ENCODE results near the gene KCNIP1. TPM values are rescaled to one million over a fixed set of nuclear protein-coding genes. Genes with fewer than 3 reads are reported as not detected.

The KCNIP1 gene
- total and polyA plus RNA-seq, 8 donors = 0.20 to 0.73 (median 0.31) TPM; not detected in 3

- no peak overlapping the region for H3K4me3 ChIP-seq
- TF ChIP-seq CTCF (IDR thresholded peaks at IDR 0.05) (no peak), POLR2AphosphoS5 (IDR thresholded peaks at IDR 0.05) (no peak), EP300 (IDR thresholded peaks at IDR 0.05) (no peak), POLR2A (IDR thresholded peaks at IDR 0.05) (no peak)
- no peaks in the 10 kb centered on the region for H3K9me3 ChIP-seq
- H3K27ac ChIP-seq = no peak overlapping the region
- H3K36me3 ChIP-seq = no peaks in the 10 kb centered on the region
- peaks cover 0 to 13% (median 5%) of the 10 kb centered on the region in 4 donors for H3K4me1 ChIP-seq
- 75 to 82% (median 81%) methylated on average over 5 of the region's 5 CpGs for WGBS, 5 donors
- peaks cover 0 to 9% (median 0%) of the 10 kb centered on the region in 3 donors for H3K27me3 ChIP-seq
- intact Hi-C loops (cut with DNase I; ENCODE audit: low total_unique reads) = no loop called here
- peak in 1 of 2 donors; percentile 43 for DNase-seq
Measured at GRCh38 chr5:170519549-170519948, 15.7 kb downstream of the KCNIP1 start.

- 60 to 77% (median 70%) methylated on average over 6 of the region's 6 CpGs for WGBS, 5 donors
- intact Hi-C loops (cut with DNase I; ENCODE audit: low total_unique reads) = no loop called here
- DNase-seq = peak in 1 of 2 donors; percentile 73
- Histone ChIP-seq H3K9me3 (no peaks in the 10 kb centered on the region), H3K27me3 (peaks cover 0 to 9% (median 0%) of the 10 kb centered on the region in 3 donors), H3K4me1 (peaks cover 0 to 13% (median 5%) of the 10 kb centered on the region in 4 donors), H3K36me3 (no peaks in the 10 kb centered on the region), H3K4me3 (no peak overlapping the region), H3K27ac (no peak overlapping the region)
- TF ChIP-seq POLR2A (IDR thresholded peaks at IDR 0.05) (no peak), POLR2AphosphoS5 (IDR thresholded peaks at IDR 0.05) (no peak), CTCF (IDR thresholded peaks at IDR 0.05) (no peak), EP300 (IDR thresholded peaks at IDR 0.05) (no peak)
Measured at GRCh38 chr5:170520372-170520771, 16.6 kb downstream of the KCNIP1 start.

- Histone ChIP-seq H3K4me1 (peaks cover 0 to 13% (median 5%) of the 10 kb centered on the region in 4 donors), H3K36me3 (no peaks in the 10 kb centered on the region), H3K4me3 (no peak overlapping the region), H3K27me3 (peaks cover 0 to 14% (median 0%) of the 10 kb centered on the region in 3 donors), H3K27ac (no peak overlapping the region), H3K9me3 (no peaks in the 10 kb centered on the region)
- WGBS, 5 donors = 43 to 49% (median 47%) methylated on average over 9 to 10 of the region's 10 CpGs
- peak in 1 of 2 donors; percentile 53 for DNase-seq
- intact Hi-C loops (cut with DNase I; ENCODE audit: low total_unique reads) = no loop called here
- no peak for TF ChIP-seq CTCF (IDR thresholded peaks at IDR 0.05)
- no peak for TF ChIP-seq POLR2AphosphoS5 (IDR thresholded peaks at IDR 0.05)
- no peak for TF ChIP-seq EP300 (IDR thresholded peaks at IDR 0.05)
- no peak for TF ChIP-seq POLR2A (IDR thresholded peaks at IDR 0.05)
Measured at GRCh38 chr5:170522211-170523141, 18.7 kb downstream of the KCNIP1 start.

GRCh38 chr5:170523142-170523551, 19.3 kb downstream of the KCNIP1 start:
- intact Hi-C loops (cut with DNase I; ENCODE audit: low total_unique reads) = no loop called here

More at GRCh38 chr5:170523142-170523551, 19.3 kb downstream of the KCNIP1 start:
- peaks cover 0 to 14% (median 0%) of the 10 kb centered on the region in 3 donors for H3K27me3 ChIP-seq
- peaks cover 0 to 13% (median 5%) of the 10 kb centered on the region in 4 donors for H3K4me1 ChIP-seq
- H3K36me3 ChIP-seq = no peaks in the 10 kb centered on the region
- H3K4me3 ChIP-seq = no peak overlapping the region
- DNase-seq = peak in 1 of 2 donors; percentile 69
- no peaks in the 10 kb centered on the region for H3K9me3 ChIP-seq
- H3K27ac ChIP-seq = no peak overlapping the region
- TF ChIP-seq POLR2AphosphoS5 (IDR thresholded peaks at IDR 0.05) = no peak
- no peak for TF ChIP-seq POLR2A (IDR thresholded peaks at IDR 0.05)
- no peak for TF ChIP-seq CTCF (IDR thresholded peaks at IDR 0.05)
- no peak for TF ChIP-seq EP300 (IDR thresholded peaks at IDR 0.05)
- 41 to 56% (median 45%) methylated on average over 9 to 10 of the region's 10 CpGs for WGBS, 5 donors

All from stomach (tissue), 9 donors.